Activated naive CD4-positive, alpha-beta T cell treated with anti-CD3 and anti-CD28 coated beads, Interleukin-2, amount 50 U/mL, for 24 hours (primary cell): ENCODE results near the gene ARHGEF26.

Experiments
- H3K27ac Mint-ChIP-seq: one replicate; pipeline ENCODE4 v1.8.0; 2021; ENCODE audit warnings: mild to moderate bottlenecking, mixed read lengths
- H3K27me3 Mint-ChIP-seq: one replicate; pipeline ENCODE4 v1.8.0; 2021; ENCODE audit warnings: mixed read lengths
- H3K36me3 Mint-ChIP-seq: one replicate; pipeline ENCODE4 v1.8.0; 2021; ENCODE audit warnings: mixed read lengths
- H3K4me1 Mint-ChIP-seq: one replicate; pipeline ENCODE4 v1.8.0; 2021; ENCODE audit warnings: mixed read lengths
- H3K4me3 Mint-ChIP-seq: one replicate; pipeline ENCODE4 v1.8.0; 2021; ENCODE audit warnings: mild to moderate bottlenecking, mixed read lengths
- H3K9me3 Mint-ChIP-seq: one replicate; pipeline ENCODE4 v1.8.0; 2021; ENCODE audit warnings: mixed read lengths

The ARHGEF26 gene

DNA sequence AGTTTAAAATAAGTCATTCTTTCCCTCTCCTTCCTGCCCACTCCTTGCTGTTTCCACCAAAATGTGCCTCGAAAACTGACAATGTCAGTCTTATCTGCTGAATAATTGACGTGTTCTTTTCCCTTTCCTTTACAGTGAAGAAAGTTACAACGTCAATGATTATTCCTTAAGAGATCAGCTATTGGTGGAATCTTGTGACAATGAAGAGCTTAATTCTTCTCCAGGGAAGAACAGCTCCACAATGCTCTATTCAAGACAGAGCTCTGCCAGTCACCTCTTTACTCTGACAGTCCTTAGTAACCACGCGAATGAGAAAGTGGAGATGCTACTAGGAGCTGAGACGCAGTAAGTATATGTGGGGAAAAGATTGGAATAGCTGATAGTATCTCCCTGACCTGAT is 119.0 kb downstream of the ARHGEF26 start:
- Mint-ChIP-seq H3K36me3 (no peaks in the 10 kb centered on the region), H3K27ac (no peak overlapping the region), H3K4me1 (no peaks in the 10 kb centered on the region)

GRCh38 chr3:154241496-154241895 is 120.3 kb downstream of the ARHGEF26 start:
- no peaks in the 10 kb centered on the region for H3K4me1 Mint-ChIP-seq
- no peak overlapping the region for H3K4me3 Mint-ChIP-seq
- H3K27ac Mint-ChIP-seq = no peak overlapping the region
- H3K36me3 Mint-ChIP-seq = no peaks in the 10 kb centered on the region
- H3K27me3 Mint-ChIP-seq = no peaks in the 10 kb centered on the region
- H3K9me3 Mint-ChIP-seq = no peaks in the 10 kb centered on the region

More for the DNA sequence above, 119.0 kb downstream of the ARHGEF26 start:
- no peak overlapping the region for H3K4me3 Mint-ChIP-seq
- peaks cover 4% of the 10 kb centered on the region for H3K27me3 Mint-ChIP-seq
- H3K9me3 Mint-ChIP-seq = no peaks in the 10 kb centered on the region

DNA sequence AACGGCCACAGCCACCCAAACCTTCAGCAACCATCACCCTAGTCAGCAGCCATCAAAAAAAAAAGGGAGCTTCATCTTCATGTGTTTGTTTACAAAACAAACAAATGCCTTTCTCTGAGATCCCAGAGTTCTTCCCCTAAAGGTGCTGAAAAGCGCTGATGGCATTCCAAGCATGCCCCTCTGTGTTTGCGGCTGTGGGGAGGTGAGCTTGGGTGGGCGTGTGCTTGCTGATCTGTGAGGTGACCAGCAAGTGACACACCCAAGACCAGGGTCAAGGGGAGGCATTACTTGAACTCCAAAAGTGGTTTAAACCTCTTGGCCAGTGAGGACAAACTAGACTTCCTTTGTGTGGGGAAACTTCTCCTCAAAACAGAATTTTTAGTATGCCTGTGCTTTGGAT is 121.6 kb downstream of the ARHGEF26 start:
- H3K9me3 Mint-ChIP-seq = no peaks in the 10 kb centered on the region
- H3K4me3 Mint-ChIP-seq = no peak overlapping the region
- H3K4me1 Mint-ChIP-seq = no peaks in the 10 kb centered on the region
- peaks cover 1% of the 10 kb centered on the region for H3K36me3 Mint-ChIP-seq
- H3K27me3 Mint-ChIP-seq = no peaks in the 10 kb centered on the region
- no peak overlapping the region for H3K27ac Mint-ChIP-seq

GRCh38 chr3:154243353-154243752 is 122.2 kb downstream of the ARHGEF26 start:
- Mint-ChIP-seq H3K9me3 (no peaks in the 10 kb centered on the region), H3K4me1 (no peaks in the 10 kb centered on the region), H3K36me3 (peaks cover 1% of the 10 kb centered on the region), H3K27ac (no peak overlapping the region), H3K27me3 (no peaks in the 10 kb centered on the region), H3K4me3 (no peak overlapping the region)

GRCh38 chr3:154244644-154245043 is 123.5 kb downstream of the ARHGEF26 start:
- no peak overlapping the region for H3K4me3 Mint-ChIP-seq
- H3K9me3 Mint-ChIP-seq = no peaks in the 10 kb centered on the region
- H3K27me3 Mint-ChIP-seq = no peaks in the 10 kb centered on the region
- no peak overlapping the region for H3K27ac Mint-ChIP-seq
- H3K4me1 Mint-ChIP-seq = no peaks in the 10 kb centered on the region
- peaks cover 4% of the 10 kb centered on the region for H3K36me3 Mint-ChIP-seq

DNA sequence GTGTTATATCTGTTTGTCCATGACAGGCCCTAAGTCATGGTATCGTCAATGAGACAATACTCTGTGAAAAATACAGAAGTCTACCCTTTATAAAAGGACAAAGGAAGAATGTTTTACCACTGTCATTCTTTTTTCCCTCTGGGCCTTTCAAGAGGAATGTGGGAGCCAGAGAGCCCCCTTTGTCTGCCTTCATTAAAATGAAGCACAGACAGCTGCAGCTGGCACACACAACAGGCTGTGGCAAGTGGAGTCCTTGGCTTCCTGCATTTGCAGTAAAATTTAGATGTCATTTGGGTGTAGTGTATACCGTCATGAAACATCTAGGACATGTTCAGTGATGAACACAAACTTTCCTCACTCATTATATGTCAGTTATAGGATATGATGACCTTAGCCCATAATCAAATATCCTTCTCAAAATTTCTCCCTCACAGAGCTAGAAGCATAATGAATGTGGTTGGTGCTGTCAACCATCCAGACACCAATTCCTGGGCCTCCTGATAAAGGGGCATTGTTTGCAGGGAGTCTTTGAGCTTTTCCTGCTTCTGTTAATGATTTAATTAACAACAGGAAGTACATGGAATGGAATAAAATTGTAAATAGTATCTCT is 126.7 kb downstream of the ARHGEF26 start:
- Mint-ChIP-seq H3K4me1 (peaks cover 7% of the 10 kb centered on the region), H3K36me3 (peaks cover 17% of the 10 kb centered on the region), H3K9me3 (no peaks in the 10 kb centered on the region), H3K4me3 (no peak overlapping the region), H3K27me3 (no peaks in the 10 kb centered on the region), H3K27ac (no peak overlapping the region)

- Mint-ChIP-seq H3K27me3 (no peaks in the 10 kb centered on the region), H3K27ac (no peak overlapping the region), H3K4me3 (no peak overlapping the region), H3K36me3 (peaks cover 18% of the 10 kb centered on the region), H3K4me1 (peaks cover 8% of the 10 kb centered on the region), H3K9me3 (no peaks in the 10 kb centered on the region)
These were observed 129.1 kb downstream of the ARHGEF26 start for GRCh38 chr3:154250291-154250690.

DNA sequence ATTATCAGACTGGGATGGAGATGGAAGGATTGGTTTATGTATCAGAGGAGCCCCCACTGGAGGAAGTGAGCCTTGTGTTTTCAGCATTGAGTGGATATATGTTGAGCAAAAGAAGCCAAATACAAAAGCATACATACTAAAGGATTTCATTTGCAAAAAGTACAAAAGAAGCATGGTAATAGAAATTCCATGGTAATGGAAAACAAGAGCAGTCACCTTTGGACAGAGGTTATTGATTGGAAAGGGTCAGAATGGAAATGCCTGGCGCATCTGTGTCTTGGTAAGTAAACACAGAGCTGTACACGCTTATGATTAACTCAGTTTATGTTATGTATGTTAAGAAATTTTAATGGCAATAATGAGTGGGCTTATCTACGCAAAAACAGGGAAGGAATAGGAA is 130.4 kb downstream of the ARHGEF26 start:
- H3K4me3 Mint-ChIP-seq = no peak overlapping the region
- H3K27ac Mint-ChIP-seq = peak overlapping the region; percentile 26
- H3K36me3 Mint-ChIP-seq = peaks cover 23% of the 10 kb centered on the region
- peaks cover 8% of the 10 kb centered on the region for H3K4me1 Mint-ChIP-seq
- H3K27me3 Mint-ChIP-seq = no peaks in the 10 kb centered on the region
- H3K9me3 Mint-ChIP-seq = no peaks in the 10 kb centered on the region

GRCh38 chr3:154252759-154253638 is 131.8 kb downstream of the ARHGEF26 start:
- Mint-ChIP-seq H3K4me3 (no peak overlapping the region), H3K27me3 (no peaks in the 10 kb centered on the region), H3K36me3 (peaks cover 28% of the 10 kb centered on the region)

GRCh38 chr3:154254527-154254926 is 133.3 kb downstream of the ARHGEF26 start:
- no peaks in the 10 kb centered on the region for H3K27me3 Mint-ChIP-seq
- peaks cover 12% of the 10 kb centered on the region for H3K4me1 Mint-ChIP-seq
- no peak overlapping the region for H3K27ac Mint-ChIP-seq
- peaks cover 35% of the 10 kb centered on the region for H3K36me3 Mint-ChIP-seq
- no peak overlapping the region for H3K4me3 Mint-ChIP-seq
- H3K9me3 Mint-ChIP-seq = no peaks in the 10 kb centered on the region

More at GRCh38 chr3:154252759-154253638, 131.8 kb downstream of the ARHGEF26 start:
- Mint-ChIP-seq H3K9me3 (no peaks in the 10 kb centered on the region), H3K27ac (peak overlapping the region; percentile 79), H3K4me1 (peaks cover 8% of the 10 kb centered on the region)

- Mint-ChIP-seq H3K36me3 (peaks cover 30% of the 10 kb centered on the region), H3K27me3 (no peaks in the 10 kb centered on the region), H3K4me1 (peaks cover 4% of the 10 kb centered on the region), H3K27ac (no peak overlapping the region), H3K4me3 (no peak overlapping the region), H3K9me3 (no peaks in the 10 kb centered on the region)
These were observed 152.2 kb downstream of the ARHGEF26 start for GRCh38 chr3:154273381-154273780.

- Mint-ChIP-seq H3K9me3 (no peaks in the 10 kb centered on the region), H3K27me3 (no peaks in the 10 kb centered on the region), H3K4me1 (peaks cover 4% of the 10 kb centered on the region), H3K27ac (no peak overlapping the region), H3K36me3 (peaks cover 24% of the 10 kb centered on the region), H3K4me3 (no peak overlapping the region)
These were observed 153.2 kb downstream of the ARHGEF26 start for GRCh38 chr3:154274348-154274747.

- Mint-ChIP-seq H3K27ac (no peak overlapping the region), H3K36me3 (peaks cover 27% of the 10 kb centered on the region), H3K4me3 (no peak overlapping the region), H3K27me3 (no peaks in the 10 kb centered on the region), H3K9me3 (no peaks in the 10 kb centered on the region), H3K4me1 (peaks cover 4% of the 10 kb centered on the region)
These were observed 154.1 kb downstream of the ARHGEF26 start for GRCh38 chr3:154275292-154275691.

DNA sequence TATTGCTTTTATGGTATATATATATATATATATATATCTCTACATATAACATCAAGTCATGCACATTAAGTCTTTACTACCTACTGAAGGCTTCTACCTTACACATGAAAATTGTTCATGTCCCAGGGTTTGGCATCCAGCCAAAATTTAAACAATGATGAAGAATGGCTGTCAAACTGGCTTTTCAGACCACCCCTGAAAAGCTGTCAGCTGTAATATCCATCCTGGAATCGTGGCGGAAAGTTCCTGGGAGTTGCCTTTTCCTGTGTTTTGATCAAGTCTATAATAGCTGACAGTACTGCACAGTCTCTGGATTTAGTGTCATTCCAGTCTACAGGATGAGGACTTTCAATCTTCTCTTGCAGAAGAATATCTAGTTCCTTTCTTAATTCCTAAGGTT is 154.8 kb downstream of the ARHGEF26 start:
- Mint-ChIP-seq H3K4me3 (no peak overlapping the region), H3K27ac (no peak overlapping the region), H3K36me3 (peaks cover 26% of the 10 kb centered on the region), H3K9me3 (no peaks in the 10 kb centered on the region), H3K4me1 (peaks cover 4% of the 10 kb centered on the region), H3K27me3 (no peaks in the 10 kb centered on the region)

DNA sequence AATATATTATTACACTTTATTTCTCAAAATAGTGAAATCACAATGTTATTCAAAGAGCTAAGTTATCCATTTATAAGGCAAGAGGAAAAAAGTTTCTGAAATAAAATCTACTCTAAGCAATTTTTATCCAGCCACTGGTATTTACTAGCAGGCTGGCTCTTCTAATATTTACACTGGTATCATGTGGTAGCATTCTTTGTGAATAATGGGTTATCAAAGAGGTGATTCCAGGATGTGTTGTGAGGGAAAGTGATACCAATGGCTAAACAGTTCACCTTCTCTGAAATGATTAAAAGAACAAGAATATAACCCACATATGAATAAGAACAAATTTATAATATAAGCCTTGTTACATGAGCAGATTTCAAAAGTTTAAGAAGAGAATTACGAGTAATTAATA is 159.0 kb downstream of the ARHGEF26 start:
- Mint-ChIP-seq H3K4me1 (peaks cover 7% of the 10 kb centered on the region), H3K9me3 (no peaks in the 10 kb centered on the region), H3K36me3 (peaks cover 19% of the 10 kb centered on the region), H3K27ac (peak overlapping the region; percentile 55), H3K4me3 (no peak overlapping the region), H3K27me3 (no peaks in the 10 kb centered on the region)

GRCh38 chr3:154285221-154285620 is 164.0 kb downstream of the ARHGEF26 start:
- Mint-ChIP-seq H3K27ac (peak overlapping the region; percentile 57), H3K4me1 (peaks cover 7% of the 10 kb centered on the region), H3K27me3 (no peaks in the 10 kb centered on the region), H3K9me3 (no peaks in the 10 kb centered on the region), H3K4me3 (no peak overlapping the region), H3K36me3 (peaks cover 22% of the 10 kb centered on the region)
